ENCODE data around the gene MRPL1.

MRPL1 gene

DNA sequence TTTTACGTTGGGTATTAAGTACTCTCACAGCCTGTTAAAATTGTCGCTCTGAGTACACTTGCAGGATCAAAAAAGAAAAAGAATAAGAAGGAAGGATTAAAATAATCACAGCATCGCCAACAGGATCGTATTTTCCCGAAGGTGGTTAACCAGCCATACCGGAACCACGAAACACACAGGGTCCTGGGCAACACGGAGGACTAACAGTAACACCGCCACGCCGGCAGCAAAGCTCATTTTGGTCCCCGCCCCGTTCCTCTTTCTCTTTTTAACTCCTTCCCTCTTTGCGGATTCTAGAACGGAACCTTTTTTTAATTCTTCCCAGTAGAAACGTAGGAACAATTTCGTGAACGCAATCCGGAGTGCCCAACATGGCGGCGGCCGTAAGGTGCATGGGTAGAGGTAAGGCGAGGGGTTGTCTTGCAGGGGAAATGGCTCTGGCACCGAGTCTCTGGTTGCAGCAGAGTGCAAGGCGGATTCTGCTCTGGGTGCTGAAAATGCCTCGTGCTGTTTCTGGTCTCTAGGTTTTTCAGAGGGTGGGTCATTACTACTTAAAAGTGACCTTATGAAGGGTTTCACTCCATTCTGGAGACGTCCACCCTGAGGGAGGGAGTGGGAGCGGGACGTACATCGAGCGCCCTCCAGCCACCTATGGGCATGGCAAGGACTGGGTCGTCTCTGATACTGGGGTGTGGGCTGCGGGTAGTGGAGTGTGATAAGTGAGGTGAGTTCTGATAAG is at the start of gene MRPL1:
MRPL1 (plus strand) TSS at position 353 of the 739 bp plus-strand sequence; CDS start at position 372, 19 bp downstream.
- DNase-seq: peak; percentile 89

- no peak for DNase-seq
Measured at GRCh38 chr4:77815636-77816035, 47.0 kb upstream of the MRPL1 start.

GRCh38 chr4:77816546-77816945 is 46.1 kb upstream of the MRPL1 start:
- no peak for DNase-seq

DNA sequence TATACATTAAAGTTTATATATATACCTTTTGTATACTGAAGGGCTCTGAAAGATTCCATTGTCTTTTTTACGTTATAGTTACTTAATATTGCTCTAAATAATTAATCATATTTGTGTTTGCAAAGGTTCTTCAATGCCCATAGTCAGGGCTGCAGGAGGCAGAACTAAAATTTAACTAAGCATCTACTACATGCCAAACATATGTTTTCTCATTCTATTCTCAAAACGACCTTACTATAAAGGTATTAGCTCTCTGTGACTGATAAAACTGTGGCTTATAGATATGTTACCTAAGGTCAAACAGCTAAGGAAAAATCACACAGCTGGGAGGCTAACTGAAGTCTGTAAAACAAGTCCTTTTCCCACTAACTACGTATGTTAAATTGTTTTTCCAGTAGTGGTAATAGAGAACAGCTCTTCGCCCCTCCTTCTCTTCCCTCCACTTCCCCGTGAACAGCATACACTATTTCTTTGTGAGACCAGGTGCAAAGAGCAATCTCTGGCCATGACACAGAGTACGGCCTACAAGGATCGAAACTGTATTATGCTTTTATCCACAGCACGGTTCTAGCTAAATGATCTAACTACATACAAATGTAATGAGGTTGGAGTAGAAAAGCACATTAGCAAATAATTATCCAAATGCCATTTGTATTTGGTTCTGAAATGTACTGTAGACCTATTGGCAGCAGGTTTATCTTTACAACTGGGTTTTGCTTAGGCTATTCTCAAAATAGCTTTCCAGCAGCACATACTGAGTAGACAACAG is 45.1 kb upstream of the MRPL1 start:
- no peak for DNase-seq

- DNase-seq: peak; percentile 43
Measured at GRCh38 chr4:77818073-77818601, 44.5 kb upstream of the MRPL1 start.

DNA sequence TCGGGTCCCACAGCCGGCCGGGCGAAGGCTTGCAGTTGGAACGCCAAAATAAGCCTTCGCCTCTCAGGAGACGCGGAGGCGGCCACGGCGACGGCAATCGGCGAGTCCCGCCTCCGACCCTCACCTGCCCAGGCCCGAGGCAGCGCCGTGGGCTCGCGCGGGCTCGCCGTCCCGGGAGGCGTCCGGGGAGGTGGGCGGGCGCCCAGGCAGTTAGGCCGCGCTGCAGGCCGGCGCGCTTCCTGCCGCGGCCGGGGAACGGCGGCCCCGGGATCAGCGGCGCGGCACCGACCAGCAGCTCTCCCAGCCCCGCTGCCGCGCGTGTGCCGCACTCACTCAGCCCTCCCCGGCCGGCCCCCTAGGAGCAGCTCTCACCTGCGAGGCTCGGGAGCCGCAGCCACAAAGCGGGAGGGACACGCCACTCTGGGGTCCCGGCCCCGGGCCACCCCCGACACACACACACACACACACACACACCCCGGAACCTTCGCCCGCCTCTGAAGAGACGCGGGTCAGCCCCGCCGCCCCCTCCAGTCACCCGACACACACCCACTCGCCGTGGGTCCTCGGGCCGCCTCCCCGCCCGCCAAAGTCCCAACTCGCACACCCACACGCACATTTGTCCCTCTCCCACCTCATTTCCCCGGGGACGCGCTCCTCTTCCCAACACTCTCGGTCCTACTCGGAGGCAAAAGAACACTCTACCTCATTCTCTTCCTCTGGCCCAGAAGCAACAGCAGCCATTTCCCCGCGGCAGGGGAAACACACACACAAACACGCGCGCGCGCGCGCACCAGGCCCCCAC is 43.8 kb upstream of the MRPL1 start, which contains the start of gene CNOT6L:
CNOT6L (minus strand) TSS at position 767 of the 802 bp plus-strand sequence; CDS start at position 707, 60 bp downstream.
- peak; percentile 40 for DNase-seq

DNA sequence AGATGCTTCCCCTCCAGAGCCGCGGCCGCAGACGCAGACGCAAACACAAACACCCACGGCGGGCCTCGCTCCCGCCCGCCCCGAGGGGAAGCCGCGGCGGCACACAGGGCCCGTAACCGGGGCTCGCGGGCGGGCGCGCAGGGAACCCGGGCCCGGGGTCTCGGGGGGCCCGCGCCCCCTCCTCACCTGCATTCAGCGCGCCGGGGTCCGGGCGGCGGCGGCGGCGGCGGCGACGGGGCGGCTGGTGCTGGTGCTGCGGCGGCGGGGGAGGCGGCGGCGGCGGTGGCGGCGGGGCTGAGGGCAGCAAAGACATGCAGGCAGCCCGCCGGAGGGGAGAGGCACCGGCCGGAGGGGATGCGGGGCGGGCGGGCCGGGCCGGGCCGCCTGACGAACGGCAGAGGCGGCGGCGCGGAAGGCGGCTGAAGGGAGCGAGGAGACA is 43.2 kb upstream of the MRPL1 start:
- no peak for DNase-seq

DNA sequence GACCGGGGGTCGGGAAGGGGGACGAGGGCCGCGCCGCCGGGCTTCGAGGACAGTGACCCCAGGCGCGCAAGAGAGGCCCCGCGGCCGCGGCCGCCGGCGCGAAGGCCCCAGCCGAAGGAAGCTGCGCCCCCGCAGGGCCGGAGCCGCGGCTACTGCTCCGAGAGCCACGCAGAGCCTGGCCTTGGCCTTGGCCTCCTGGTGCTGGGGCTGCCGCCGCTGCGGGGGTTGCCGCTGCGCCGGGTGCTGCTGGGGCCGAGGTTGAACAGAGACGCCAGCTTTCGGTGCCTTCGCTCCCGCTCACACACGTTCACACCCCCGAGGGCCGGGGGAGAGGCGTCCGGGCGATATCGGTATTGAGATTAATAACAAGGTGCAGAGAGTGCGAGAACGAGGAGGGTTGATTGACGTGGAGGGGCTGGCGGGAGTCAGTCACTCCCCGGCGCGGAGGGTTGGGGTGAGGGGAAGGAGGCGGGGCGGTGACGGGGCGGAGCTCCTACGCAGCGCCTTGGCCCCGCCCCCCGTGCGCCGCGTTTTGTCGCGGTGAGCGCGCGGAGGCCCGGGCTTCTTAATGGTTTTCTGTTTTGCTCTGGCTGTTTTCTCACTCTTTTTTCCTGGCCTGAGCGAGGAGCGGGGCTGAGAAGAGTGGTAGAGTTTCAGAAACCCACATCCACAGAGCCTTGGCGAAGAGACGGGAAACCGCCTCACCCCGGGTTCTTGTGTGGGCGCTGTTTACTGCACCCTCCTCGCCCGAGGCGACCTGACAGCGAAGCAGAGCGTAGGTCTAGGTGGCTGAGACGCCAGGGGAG is 42.6 kb upstream of the MRPL1 start:
- DNase-seq: peak; percentile 85

DNA sequence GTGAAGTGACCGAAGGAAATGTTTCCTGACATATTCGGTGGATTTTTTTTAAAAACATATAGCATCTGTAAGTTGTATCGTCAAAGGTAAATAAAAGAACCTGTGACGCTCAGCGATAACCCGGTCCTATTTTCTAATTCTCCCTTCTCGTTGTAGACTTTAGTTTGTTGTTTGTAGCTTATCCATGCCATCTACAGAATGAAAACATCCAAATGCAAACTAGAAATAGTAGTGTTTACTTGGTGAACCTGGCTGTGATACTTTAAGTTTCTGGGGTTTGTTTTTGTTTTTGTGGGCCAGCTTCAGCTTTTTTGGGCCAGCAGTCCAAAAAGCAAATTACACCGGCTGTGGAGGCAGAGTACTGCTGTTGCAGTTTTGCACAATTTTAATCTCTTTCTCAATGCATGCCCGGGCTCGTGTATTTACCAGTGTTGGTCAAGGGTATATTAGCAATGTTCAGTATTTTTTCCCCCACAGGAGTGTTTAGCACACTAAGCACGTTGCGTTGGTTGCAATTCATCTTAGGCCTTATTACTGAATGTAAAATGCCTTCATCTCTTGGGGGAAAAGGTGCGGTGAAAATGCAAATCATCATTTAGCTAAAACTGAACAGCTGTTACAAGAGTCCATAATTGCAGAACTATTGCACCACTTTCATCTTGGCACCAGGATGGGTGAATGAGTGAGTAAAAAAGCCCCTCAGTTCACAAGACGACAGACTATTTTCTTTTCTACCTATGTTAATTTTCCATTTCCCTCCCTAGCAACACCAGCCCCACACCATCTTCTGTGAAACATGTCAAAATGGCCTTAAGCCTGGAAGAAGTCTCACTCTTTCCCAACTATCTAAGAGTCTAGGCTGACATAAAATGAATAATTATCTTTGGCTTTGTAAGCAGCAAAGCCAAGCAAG is 41.7 kb upstream of the MRPL1 start:
- DNase-seq: no peak

- no peak for DNase-seq
Measured at GRCh38 chr4:77821775-77822174, 40.9 kb upstream of the MRPL1 start.

DNA sequence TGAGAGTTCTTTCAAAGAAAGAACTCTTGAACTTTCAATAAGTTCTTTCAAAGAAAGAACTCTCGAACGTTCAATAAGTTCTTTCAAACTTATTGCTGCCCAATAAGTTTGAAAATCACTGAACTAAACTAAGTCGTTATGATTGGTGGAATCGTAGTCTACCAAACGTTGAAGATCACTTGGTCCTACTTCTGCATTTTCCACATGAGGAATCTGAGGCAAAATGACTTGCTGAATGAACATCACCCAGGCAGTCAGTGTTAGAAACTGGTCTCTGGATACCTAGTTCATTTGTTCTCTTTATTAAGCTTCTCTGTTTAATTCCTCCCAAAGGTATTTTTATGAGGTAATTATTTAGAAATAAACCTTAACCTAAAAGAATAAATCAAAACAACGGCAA is 36.4 kb upstream of the MRPL1 start:
- no peak for DNase-seq

DNA sequence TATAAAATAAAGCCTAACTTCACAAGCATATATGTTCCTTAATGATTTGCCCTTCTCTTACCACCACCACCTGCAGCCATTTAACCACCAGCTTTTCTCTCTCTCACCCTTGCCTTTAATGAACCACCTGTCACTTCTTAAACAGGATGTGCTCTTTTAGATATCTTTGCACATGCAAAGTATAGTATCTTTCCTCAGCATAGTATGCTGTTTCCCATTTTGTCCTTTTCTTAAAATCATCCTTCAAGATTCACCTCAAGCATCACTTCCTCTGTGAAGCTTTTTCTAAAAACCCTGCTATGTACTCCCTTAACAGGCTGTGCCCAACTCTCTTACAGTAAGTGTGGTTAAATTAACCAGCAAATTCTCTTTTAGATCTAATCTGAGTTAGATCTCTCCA is 35.3 kb upstream of the MRPL1 start:
- no peak for DNase-seq

DNA sequence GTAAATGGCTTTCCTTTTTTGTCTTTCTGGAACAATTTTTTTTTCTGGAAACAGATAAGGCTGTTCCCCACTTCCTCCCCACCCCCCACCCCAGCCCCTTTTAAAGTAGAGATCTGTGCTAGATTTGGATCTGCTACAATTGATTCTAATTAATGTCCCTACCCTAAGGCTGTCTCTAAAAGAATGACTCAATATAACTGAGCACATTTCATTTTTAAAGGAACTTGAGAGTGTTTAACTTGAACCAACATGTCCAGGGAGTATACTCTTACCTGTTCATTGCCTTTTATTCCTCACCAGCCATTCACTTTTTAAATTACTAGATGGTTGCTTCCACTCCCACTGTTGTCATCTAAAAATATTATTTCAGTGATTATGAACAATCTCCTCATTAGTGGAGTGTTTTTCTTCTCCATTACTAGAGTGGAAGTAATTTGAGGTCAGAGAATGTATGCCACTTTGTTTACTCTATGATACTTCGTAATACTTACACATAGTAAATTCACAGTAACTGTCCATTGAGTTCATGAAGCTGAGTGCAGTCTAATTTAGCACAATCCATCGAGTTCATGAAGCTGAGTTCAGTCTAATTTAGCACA is 29.4 kb upstream of the MRPL1 start:
- DNase-seq: no peak

- no peak for DNase-seq
Measured at GRCh38 chr4:77834403-77834802, 28.2 kb upstream of the MRPL1 start.

DNA sequence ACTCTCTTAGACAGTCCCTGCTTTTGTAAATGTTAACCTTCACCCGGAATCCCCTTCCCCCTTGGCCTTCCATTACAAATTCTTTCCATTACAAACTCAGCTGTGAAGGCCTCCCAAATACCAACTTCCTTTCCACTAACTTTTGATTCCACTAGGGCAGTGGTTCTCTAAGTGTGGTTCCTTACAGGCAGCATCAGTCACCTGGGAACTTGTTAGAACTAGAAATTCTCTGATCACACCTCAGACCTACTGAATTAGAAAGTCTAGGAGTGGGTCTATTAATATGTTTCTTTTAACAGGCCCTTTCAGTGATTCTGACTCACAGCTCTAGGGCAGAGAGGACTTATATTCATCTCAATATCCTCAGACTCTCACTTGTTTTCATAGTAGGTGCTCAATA is 19.0 kb upstream of the MRPL1 start:
- DNase-seq: no peak

- no peak for DNase-seq
Measured at GRCh38 chr4:77844363-77844762, 18.3 kb upstream of the MRPL1 start.

- no peak for DNase-seq
Measured at GRCh38 chr4:77845400-77845799, 17.2 kb upstream of the MRPL1 start.

DNA sequence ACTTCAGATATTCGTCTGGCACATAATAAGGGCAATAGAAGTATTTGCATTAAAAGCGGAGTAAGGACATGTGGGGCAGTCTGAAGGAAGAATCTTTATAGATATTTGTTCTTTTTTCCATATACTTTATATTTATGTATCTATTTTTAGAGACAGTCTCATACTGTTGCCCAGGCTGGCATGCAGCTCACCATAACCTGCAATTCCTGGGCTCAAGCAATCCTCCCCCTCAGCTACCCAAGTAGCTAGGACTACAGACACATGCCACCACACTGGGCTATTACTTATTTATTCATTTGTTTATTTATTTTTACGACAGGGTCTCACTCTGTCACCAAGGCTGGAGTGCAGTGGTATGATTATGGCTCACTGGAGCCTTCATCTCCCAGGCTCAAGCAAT is 16.7 kb upstream of the MRPL1 start:
- no peak for DNase-seq

DNA sequence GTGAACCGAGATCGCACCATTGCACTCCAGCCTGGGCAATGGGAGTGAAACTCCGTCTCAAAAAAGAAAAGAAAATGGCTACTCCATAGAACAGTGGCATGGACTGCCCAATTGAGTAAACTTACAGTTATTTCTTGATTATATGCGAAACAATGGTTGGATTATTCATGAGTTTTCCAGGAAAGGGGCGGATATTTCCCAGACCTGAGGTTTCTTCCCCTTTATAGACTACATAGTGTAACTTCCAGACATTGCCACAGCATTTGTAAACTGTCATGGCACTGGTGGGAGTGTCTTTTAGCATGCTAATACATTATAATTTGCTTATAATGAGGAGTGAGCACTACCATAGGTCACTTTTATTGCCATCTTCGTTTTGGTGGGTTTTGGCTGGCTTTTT is 14.1 kb upstream of the MRPL1 start:
- DNase-seq: no peak

DNA sequence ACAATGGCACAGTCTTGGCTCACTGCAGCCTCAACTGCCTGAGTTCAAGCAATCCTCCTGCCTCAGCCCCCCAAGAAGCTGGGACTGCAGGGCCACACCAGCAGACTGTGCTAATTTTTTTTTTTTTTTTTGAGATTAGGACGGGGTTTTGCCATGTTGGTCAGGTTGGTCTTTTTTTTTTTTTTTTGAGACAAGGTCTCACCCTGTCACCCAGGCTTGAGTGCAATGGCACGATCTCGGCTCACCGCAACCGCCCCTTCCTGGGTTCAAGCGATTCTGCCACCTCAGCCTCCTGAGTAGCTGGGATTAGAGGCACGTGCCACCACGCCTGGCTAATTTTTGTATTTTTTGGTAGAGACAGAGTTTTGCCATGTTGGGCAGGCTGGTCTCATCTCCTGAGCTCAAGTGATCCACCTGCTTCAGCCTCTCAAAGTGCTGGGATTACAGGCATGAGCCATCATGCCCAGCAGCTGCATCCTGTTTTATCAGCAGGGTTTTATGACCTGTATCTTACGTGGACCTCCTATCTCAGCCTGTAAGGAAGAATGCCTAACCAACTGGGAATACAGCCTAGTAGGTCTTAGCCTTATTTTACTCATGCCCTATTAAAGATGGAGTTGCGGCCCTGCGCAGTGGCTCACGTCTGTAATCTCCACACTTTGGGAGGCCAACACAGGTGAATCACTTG is 13.2 kb upstream of the MRPL1 start:
- no peak for DNase-seq

Data from KG1 (cell line).